ENCODE results near the gene ARHGAP22.

DNA sequence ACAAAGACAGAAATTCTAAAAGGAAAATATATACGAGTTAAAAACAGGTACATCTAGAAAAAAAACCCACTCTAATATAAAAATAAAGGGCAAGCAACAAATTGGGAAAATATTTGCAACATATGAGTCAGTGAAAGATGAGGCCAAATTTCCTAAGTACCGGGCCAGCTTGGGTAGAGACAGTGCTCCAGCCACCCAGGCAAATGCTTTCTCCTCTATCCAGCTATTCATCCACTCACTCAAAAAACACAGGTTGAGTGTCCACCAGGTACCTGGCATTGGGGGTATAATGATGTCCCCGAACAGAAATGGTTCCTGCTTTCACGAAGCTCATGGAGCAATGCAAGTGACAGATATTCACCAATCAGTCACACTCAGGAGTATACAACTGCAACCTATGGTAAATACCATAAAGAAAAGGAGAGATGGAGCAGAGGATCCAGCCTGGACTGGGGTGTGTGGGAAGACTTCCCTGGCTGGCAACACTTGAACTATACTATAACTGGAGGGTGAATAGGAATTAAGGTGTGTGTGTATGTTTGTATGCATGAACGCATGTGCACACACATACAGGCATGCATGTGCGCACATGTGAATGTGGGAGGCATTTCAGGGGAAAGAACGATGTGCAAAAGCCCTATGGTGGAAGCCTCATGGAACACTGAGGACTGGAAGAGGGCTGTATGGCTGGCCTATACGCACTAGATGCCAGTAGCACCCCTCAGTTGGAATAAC, 2.3 kb downstream of the ARHGAP22 start:
- TF ChIP-seq JUND (IDR thresholded peaks at IDR 0.05) = no peak
- TF ChIP-seq, protein P1, sequence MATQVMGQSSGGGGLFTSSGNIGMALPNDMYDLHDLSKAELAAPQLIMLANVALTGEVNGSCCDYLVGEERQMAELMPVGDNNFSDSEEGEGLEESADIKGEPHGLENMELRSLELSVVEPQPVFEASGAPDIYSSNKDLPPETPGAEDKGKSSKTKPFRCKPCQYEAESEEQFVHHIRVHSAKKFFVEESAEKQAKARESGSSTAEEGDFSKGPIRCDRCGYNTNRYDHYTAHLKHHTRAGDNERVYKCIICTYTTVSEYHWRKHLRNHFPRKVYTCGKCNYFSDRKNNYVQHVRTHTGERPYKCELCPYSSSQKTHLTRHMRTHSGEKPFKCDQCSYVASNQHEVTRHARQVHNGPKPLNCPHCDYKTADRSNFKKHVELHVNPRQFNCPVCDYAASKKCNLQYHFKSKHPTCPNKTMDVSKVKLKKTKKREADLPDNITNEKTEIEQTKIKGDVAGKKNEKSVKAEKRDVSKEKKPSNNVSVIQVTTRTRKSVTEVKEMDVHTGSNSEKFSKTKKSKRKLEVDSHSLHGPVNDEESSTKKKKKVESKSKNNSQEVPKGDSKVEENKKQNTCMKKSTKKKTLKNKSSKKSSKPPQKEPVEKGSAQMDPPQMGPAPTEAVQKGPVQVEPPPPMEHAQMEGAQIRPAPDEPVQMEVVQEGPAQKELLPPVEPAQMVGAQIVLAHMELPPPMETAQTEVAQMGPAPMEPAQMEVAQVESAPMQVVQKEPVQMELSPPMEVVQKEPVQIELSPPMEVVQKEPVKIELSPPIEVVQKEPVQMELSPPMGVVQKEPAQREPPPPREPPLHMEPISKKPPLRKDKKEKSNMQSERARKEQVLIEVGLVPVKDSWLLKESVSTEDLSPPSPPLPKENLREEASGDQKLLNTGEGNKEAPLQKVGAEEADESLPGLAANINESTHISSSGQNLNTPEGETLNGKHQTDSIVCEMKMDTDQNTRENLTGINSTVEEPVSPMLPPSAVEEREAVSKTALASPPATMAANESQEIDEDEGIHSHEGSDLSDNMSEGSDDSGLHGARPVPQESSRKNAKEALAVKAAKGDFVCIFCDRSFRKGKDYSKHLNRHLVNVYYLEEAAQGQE (IDR thresholded peaks at IDR 0.05) = no peak
- TF ChIP-seq CTCF (IDR thresholded peaks at IDR 0.05; ENCODE audit: low read depth, low read length, missing input control) = no peak
- no peak for TF ChIP-seq TAF1 (conservative IDR thresholded peaks at IDR 0.05)
- TF ChIP-seq EGR1 (IDR thresholded peaks at IDR 0.05; ENCODE audit: low read depth in 2 of 2) = no peak
- TF ChIP-seq FOXA1 (IDR thresholded peaks at IDR 0.05) = no peak
- no peak for TF ChIP-seq MAX (IDR thresholded peaks at IDR 0.05)
- no peak for TF ChIP-seq GABPA (IDR thresholded peaks at IDR 0.05 in 1 of 2, conservative IDR thresholded peaks at IDR 0.05 in 1 of 2)
- TF ChIP-seq ATF3 (IDR thresholded peaks at IDR 0.05) = no peak
- no peak for TF ChIP-seq RAD21 (IDR thresholded peaks at IDR 0.05)
